OCI-LY3 (cell line): Measurements from ENCODE around the gene LGALSL.

Experiments used
- EZH2phosphoT487 ChIP-seq: fragments of 200-600 bp; shearing (Covaris generic); IDR thresholded peaks from 2 replicates; pipeline ENCODE4 v1.6.1; 2018; ENCODE audit warnings: antibody characterized with exemption, mixed run types, low read depth
- TF ChIP-seq, protein P1 (sequence below): fragments of 200-600, 300-600 bp; sonication (generic); IDR thresholded peaks from 2 replicates; pipeline ENCODE4 v1.5.1; 2014; ENCODE audit warnings: antibody characterized with exemption, low read length, low read depth

- TF ChIP-seq, protein P1, sequence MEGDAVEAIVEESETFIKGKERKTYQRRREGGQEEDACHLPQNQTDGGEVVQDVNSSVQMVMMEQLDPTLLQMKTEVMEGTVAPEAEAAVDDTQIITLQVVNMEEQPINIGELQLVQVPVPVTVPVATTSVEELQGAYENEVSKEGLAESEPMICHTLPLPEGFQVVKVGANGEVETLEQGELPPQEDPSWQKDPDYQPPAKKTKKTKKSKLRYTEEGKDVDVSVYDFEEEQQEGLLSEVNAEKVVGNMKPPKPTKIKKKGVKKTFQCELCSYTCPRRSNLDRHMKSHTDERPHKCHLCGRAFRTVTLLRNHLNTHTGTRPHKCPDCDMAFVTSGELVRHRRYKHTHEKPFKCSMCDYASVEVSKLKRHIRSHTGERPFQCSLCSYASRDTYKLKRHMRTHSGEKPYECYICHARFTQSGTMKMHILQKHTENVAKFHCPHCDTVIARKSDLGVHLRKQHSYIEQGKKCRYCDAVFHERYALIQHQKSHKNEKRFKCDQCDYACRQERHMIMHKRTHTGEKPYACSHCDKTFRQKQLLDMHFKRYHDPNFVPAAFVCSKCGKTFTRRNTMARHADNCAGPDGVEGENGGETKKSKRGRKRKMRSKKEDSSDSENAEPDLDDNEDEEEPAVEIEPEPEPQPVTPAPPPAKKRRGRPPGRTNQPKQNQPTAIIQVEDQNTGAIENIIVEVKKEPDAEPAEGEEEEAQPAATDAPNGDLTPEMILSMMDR = no peak
- TF ChIP-seq EZH2phosphoT487 = no peak
Measured at GRCh38 chr2:64420677-64421076, 33.3 kb upstream of the LGALSL start.
